ENCODE measurements around the gene NPC1L1.

DNA sequence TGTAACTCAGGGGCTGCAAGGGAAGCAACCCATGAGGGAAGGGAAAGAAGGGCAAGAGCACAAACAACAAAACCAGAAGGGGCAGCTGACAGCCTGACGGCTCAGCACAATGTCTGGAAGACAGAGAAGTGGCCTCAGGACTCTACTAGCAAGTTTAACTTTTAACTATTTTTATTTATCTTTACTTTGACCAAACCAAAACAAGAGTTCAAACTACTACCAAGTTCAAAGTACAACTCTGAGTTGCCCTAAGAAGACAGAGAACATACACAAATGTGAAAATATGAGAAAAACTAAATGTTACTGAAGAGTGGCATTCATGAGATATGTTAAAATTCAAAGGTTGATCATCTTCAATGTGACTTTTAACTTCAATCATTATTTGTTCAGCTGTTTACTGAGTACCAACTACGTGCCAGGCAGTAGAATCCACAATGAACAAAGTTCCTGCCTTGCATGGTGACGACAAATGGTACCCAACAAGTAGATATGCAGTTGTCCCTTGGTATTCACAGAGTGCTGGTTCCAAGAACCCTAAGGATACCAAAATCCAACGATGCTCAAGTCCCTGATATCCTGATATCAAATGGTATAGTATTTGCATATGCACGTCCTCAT lies 70.4 kb downstream of the NPC1L1 start:
- no peak for TF ChIP-seq YY1 (IDR thresholded peaks at IDR 0.05; ENCODE audit: insufficient read depth, insufficient read length)
- no peak for TF ChIP-seq ZNF274 (IDR thresholded peaks at IDR 0.05; ENCODE audit: low read depth, low read length)
- TF ChIP-seq SUZ12 (IDR thresholded peaks at IDR 0.05; ENCODE audit: extremely low read depth, insufficient read depth, insufficient read length): no peak
